WTC11 (cell line): ENCODE results near the gene DPPA5.

ENCODE experiments used
- ATF1 ChIP-seq: sonication (generic); formaldehyde crosslinking; IDR thresholded peaks from 2 replicates; pipeline ENCODE4 v1.8.1; 2023; ENCODE audit warnings: mild to moderate bottlenecking, moderate library complexity, missing genetic modification reagents
- ZNF232 ChIP-seq: sonication (generic); formaldehyde crosslinking; IDR thresholded peaks from 2 replicates; pipeline ENCODE4 v1.8.0; 2022; ENCODE audit warnings: mild to moderate bottlenecking, missing genetic modification reagents
- TF ChIP-seq, protein P1 (sequence below): fragments of 200-600 bp; IDR thresholded peaks from 2 replicates; pipeline ENCODE4 v1.8.0; 2022; ENCODE audit warnings: antibody characterized with exemption

DNA sequence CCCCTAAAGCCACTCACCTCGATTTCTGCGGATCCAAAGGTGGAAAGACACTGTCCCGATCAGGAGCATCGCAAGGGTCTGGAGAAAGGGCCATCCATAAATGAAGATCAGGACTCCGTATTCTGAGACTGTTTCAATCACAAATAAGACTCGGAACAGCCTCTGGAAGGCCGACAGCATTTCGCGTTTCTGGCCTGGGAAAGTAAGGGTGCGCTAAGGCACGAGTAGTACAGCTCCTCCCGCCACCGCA, 44.6 kb downstream of the DPPA5 start:
- TF ChIP-seq, protein P1, sequence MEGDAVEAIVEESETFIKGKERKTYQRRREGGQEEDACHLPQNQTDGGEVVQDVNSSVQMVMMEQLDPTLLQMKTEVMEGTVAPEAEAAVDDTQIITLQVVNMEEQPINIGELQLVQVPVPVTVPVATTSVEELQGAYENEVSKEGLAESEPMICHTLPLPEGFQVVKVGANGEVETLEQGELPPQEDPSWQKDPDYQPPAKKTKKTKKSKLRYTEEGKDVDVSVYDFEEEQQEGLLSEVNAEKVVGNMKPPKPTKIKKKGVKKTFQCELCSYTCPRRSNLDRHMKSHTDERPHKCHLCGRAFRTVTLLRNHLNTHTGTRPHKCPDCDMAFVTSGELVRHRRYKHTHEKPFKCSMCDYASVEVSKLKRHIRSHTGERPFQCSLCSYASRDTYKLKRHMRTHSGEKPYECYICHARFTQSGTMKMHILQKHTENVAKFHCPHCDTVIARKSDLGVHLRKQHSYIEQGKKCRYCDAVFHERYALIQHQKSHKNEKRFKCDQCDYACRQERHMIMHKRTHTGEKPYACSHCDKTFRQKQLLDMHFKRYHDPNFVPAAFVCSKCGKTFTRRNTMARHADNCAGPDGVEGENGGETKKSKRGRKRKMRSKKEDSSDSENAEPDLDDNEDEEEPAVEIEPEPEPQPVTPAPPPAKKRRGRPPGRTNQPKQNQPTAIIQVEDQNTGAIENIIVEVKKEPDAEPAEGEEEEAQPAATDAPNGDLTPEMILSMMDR, result no peak
- TF ChIP-seq ATF1, result no peak
- no peak for TF ChIP-seq ZNF232 (CRISPR knock-in tag)
